KMS-11 (cell line): Measurements from ENCODE around the gene HDAC11.
"Not testable (repeated sequence)": the region's sequence is repeated elsewhere in the genome, so short reads cannot be mapped to it uniquely, and the experiment has no call there.

Experiments
- H2AFZ ChIP-seq: fragments of 200-600 bp; sonication (generic); 2 replicates; pipeline ENCODE4 v1.6.1; 2016; ENCODE audit warnings: antibody characterized with exemption, mixed run types, low read depth
- H3K27ac ChIP-seq: fragments of 200-600 bp; sonication (generic); 2 replicates; pipeline ENCODE4 v1.6.1; 2016; ENCODE audit warnings: mild to moderate bottlenecking, mixed run types
- H3K27me3 ChIP-seq: fragments of 200-600 bp; sonication (generic); 2 replicates; pipeline ENCODE4 v1.6.1; 2017; ENCODE audit warnings: mild to moderate bottlenecking, low read depth, mixed run types, moderate library complexity; ENCODE audit not compliant: insufficient read depth
- H3K36me3 ChIP-seq: fragments of 200-600 bp; sonication (generic); 2 replicates; pipeline ENCODE4 v1.6.1; 2017; ENCODE audit warnings: mild to moderate bottlenecking, mixed run types; ENCODE audit not compliant: insufficient read depth
- H3K4me1 ChIP-seq: fragments of 200-600 bp; sonication (generic); 2 replicates; pipeline ENCODE4 v1.6.1; 2016; ENCODE audit warnings: mild to moderate bottlenecking, low read depth, mixed run types; ENCODE audit not compliant: poor library complexity, severe bottlenecking
- H3K4me2 ChIP-seq: fragments of 200-600 bp; sonication (generic); 2 replicates; pipeline ENCODE4 v1.7.0; 2016; ENCODE audit warnings: mild to moderate bottlenecking, mixed run types
- H3K4me3 ChIP-seq: fragments of 200-600 bp; sonication (generic); IDR thresholded peaks from 2 replicates; pipeline ENCODE4 v1.6.1; 2017; ENCODE audit warnings: low read depth, low read length, mixed read lengths; ENCODE audit not compliant: insufficient read depth
- H3K79me2 ChIP-seq: fragments of 200-600 bp; sonication (generic); 2 replicates; pipeline ENCODE4 v1.6.1; 2016; ENCODE audit warnings: low read depth, mixed run types; ENCODE audit not compliant: insufficient read depth
- H3K9ac ChIP-seq: fragments of 200-600 bp; sonication (generic); 2 replicates; pipeline ENCODE4 v1.6.1; 2016; ENCODE audit warnings: mild to moderate bottlenecking, mixed run types
- H4K20me1 ChIP-seq: fragments of 200-600 bp; sonication (generic); 2 replicates; pipeline ENCODE4 v1.6.1; 2016; ENCODE audit warnings: mild to moderate bottlenecking, mixed run types; ENCODE audit not compliant: insufficient read depth
- TF ChIP-seq, protein P1 (sequence below): fragments of 200-600 bp; sonication (generic); conservative IDR thresholded peaks from 2 replicates; pipeline ENCODE4 v1.6.1; 2017; ENCODE audit warnings: low read depth, mild to moderate bottlenecking, antibody characterized with exemption, low read length, moderate library complexity, mixed read lengths

Gene HDAC11

DNA sequence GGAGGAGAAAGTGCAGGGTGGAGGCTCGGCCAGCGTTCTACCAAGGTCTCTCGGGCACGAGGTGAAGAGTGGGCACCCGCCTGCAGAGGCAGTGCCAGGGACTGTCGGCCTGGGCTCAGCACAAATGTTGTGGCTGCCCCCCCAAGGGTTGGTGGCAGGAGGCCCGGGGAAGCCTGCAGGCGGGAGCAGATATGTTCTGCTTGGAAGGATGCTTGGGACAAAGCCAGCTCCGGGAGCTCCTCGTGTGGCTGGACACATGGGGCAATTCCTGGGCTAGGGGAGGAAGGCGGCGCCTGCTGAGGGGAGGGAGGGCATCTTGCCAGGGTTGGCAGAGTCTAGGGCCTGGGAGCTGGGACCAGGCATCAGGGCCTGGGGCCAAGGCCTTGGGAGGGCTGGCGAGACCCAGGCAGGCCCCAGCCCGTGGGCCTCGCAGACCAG, 38.4 kb downstream of the HDAC11 start:
- Histone ChIP-seq H3K27ac (no peak overlapping the region), H3K4me2 (no peak overlapping the region), H3K79me2 (no peaks in the 10 kb centered on the region), H3K36me3 (no peaks in the 10 kb centered on the region), H2AFZ (no peak overlapping the region), H4K20me1 (no peaks in the 10 kb centered on the region), H3K4me3 (no peak overlapping the region), H3K4me1 (no peaks in the 10 kb centered on the region), H3K27me3 (peaks cover 13% of the 10 kb centered on the region; the same call in 1 of the 2 replicates), H3K9ac (no peak overlapping the region)
- TF ChIP-seq, protein P1, sequence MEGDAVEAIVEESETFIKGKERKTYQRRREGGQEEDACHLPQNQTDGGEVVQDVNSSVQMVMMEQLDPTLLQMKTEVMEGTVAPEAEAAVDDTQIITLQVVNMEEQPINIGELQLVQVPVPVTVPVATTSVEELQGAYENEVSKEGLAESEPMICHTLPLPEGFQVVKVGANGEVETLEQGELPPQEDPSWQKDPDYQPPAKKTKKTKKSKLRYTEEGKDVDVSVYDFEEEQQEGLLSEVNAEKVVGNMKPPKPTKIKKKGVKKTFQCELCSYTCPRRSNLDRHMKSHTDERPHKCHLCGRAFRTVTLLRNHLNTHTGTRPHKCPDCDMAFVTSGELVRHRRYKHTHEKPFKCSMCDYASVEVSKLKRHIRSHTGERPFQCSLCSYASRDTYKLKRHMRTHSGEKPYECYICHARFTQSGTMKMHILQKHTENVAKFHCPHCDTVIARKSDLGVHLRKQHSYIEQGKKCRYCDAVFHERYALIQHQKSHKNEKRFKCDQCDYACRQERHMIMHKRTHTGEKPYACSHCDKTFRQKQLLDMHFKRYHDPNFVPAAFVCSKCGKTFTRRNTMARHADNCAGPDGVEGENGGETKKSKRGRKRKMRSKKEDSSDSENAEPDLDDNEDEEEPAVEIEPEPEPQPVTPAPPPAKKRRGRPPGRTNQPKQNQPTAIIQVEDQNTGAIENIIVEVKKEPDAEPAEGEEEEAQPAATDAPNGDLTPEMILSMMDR: no peak

DNA sequence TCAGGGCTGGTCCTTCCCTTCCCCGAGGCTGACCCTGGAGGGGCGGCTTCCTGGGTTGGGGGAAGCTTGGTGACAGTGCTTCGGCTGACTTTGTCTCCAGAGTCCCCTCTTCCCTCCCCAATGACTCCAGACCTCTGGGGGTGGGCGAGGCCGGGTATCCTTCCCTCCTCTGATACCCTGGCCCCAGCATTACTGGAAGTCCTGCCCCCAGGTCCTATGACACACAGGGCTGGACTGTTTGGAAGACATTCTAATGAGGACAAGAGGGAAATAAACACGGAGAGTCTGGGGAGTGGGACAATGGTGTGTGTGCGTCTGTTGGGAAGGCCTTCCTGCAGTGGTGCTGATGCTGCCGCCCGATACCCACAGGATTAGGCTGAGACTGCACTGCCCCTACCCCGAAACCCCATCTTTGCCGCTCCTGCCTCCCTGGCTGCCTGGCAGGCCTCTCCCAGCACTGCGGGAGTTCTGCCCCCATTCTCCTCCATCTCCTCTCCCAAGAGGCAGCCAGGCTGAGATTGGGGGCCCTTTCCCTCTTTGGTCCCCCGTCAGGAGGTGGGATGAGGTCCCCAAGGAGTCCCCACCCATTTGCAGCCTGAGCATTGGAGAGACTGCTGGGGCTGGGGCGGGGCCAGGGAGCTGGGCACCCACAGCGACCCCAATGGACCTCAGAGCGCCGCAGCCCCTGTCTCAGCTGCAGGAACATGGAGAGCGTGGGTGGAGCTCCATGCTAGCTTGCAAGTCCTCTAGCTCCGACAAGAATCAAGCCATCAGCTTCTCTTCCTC, 39.1 kb downstream of the HDAC11 start:
- Histone ChIP-seq H3K27me3 (peaks cover 11% of the 10 kb centered on the region; the same call in 1 of the 2 replicates), H2AFZ (no peak overlapping the region), H3K4me2 (no peak overlapping the region), H3K36me3 (no peaks in the 10 kb centered on the region), H3K79me2 (no peaks in the 10 kb centered on the region), H3K9ac (no peak overlapping the region), H4K20me1 (no peaks in the 10 kb centered on the region), H3K4me3 (no peak overlapping the region), H3K27ac (no peak overlapping the region), H3K4me1 (no peaks in the 10 kb centered on the region)
- TF ChIP-seq, protein P1: no peak

DNA sequence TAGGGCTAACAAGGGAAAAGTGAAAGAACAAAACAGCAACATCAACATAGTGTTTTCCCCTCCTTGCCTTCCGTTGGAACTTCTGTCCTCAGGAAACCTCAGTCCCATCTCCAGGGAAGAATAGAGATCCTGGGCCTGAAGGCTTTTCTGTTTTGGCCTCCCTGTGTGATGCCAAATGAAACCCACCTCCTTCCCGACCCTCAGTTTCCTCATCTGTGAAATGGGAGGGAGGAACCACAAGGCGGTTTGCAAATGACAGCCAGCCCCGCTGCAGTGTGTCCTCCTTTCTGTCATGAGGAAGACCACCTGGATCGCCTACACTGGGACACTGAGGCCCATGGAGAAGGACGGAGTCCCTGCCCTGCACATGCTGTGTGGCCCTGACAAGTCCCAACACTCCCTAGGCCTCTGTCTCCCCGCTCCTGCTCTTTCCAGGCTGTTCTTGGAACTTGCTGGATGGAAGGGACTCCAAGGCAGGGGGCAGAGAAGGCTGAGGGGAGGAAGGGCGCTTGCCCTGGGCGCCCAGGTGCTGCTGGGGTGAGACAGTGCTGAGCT, 40.3 kb downstream of the HDAC11 start:
- Histone ChIP-seq H3K9ac (no peak overlapping the region), H3K36me3 (no peaks in the 10 kb centered on the region)
- TF ChIP-seq, protein P1: no peak

DNA sequence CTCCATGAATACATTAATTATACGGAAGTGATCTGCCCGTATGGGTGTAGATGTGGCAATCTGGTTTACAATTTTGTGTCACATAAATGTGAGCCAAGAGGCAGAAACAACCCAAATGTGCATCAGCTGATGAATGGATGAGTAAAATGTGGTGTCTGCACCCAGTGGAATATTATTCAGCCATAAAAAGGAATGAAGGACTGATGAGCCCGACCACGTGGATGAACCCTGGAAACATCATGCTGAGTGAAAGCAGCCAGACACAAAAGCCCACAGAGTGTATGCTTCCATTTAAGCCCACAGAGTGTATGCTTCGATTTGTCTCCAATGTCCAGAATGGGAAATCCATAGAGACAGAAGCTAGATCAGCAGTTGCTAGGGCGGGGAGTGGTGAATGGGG, 41.2 kb downstream of the HDAC11 start:
- TF ChIP-seq, protein P1: no peak
- no peaks in the 10 kb centered on the region for H3K4me1 ChIP-seq

More for the DNA sequence above, 40.3 kb downstream of the HDAC11 start:
- no peak overlapping the region for H3K4me3 ChIP-seq
- H3K27ac ChIP-seq: no peak overlapping the region
- H4K20me1 ChIP-seq: no peaks in the 10 kb centered on the region
- no peaks in the 10 kb centered on the region for H3K79me2 ChIP-seq
- H2AFZ ChIP-seq: no peak overlapping the region
- no peaks in the 10 kb centered on the region for H3K4me1 ChIP-seq
- H3K4me2 ChIP-seq: no peak overlapping the region
- peaks cover 4% of the 10 kb centered on the region; the same call in 1 of the 2 replicates for H3K27me3 ChIP-seq

DNA sequence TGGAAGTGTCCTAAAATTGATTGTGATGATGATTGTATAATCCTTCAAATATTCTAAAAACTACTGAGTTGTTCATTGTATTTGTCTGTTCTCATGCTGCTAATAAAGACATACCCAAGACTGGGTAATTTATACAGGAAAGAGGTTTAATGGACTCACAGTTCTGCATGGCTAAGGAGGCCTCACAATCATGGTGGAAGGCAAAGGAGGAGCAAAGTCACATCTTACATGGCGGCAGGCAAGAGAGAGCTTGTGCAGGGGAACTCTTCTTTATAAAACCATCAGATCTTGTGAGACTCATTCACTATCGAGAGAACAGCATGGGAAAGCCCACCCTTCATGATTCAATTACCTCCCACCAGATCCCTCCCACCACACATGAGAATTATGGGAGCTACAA, 41.6 kb downstream of the HDAC11 start:
- not testable (repeated sequence) for H3K36me3 ChIP-seq, H3K27me3 ChIP-seq, H2AFZ ChIP-seq, H4K20me1 ChIP-seq, H3K9ac ChIP-seq, H3K4me2 ChIP-seq, H3K79me2 ChIP-seq, H3K4me1 ChIP-seq, H3K4me3 ChIP-seq, H3K27ac ChIP-seq

More for the DNA sequence above, 41.2 kb downstream of the HDAC11 start:
- Histone ChIP-seq H3K4me3 (no peak overlapping the region), H3K27ac (no peak overlapping the region), H4K20me1 (no peaks in the 10 kb centered on the region), H3K79me2 (no peaks in the 10 kb centered on the region), H3K36me3 (no peaks in the 10 kb centered on the region), H2AFZ (no peak overlapping the region), H3K9ac (no peak overlapping the region), H3K27me3 (peaks cover 4% of the 10 kb centered on the region; the same call in 1 of the 2 replicates), H3K4me2 (no peak overlapping the region)
